HepG2 (cell line): ENCODE data around the gene PRTN3. TPM values are rescaled to one million over a fixed set of nuclear protein-coding genes. Genes with fewer than 3 reads are reported as not detected.

Experiments used
- AGO2 ChIP-seq: fragments of 200-400 bp; formaldehyde crosslinking; optimal IDR thresholded peaks from 2 replicates; pipeline ENCODE3; 2017; ENCODE audit warnings: mild to moderate bottlenecking, low read depth, low read length, moderate library complexity
- ARNTL ChIP-seq: sonication (generic); formaldehyde crosslinking; IDR thresholded peaks from 2 replicates; pipeline ENCODE4 v1.4.0; 2020; ENCODE audit warnings: mild to moderate bottlenecking, missing genetic modification reagents
- FOXJ3 ChIP-seq: sonication (generic); formaldehyde crosslinking; IDR thresholded peaks from 2 replicates; pipeline ENCODE4 v1.4.0; 2020; ENCODE audit warnings: missing genetic modification reagents, mild to moderate bottlenecking, borderline replicate concordance
- FOXK2 ChIP-seq: fragments of 450-650 bp; IDR thresholded peaks from 2 replicates; pipeline ENCODE4 v1.6.1; 2016
- GPN1 ChIP-seq: sonication (generic); formaldehyde crosslinking; IDR thresholded peaks from 2 replicates; pipeline ENCODE4 v1.5.1; 2020; ENCODE audit warnings: missing genetic modification reagents, borderline replicate concordance
- HMGA1 ChIP-seq: sonication (generic); formaldehyde crosslinking; conservative IDR thresholded peaks from 2 replicates; pipeline ENCODE4 v1.4.0; 2020; ENCODE audit warnings: missing genetic modification reagents
- HNRNPL ChIP-seq: fragments of 200-400 bp; formaldehyde crosslinking; IDR thresholded peaks from 2 replicates; pipeline ENCODE4 v1.6.1; 2017; ENCODE audit warnings: mild to moderate bottlenecking, low read depth, low read length
- NFE2L2 ChIP-seq: fragments of 150-350 bp; IDR thresholded peaks from 2 replicates; pipeline ENCODE4 v1.6.1; 2014; ENCODE audit warnings: low read length
- NR2F1 ChIP-seq, 2 experiments: fragments of 450-650 bp in 1 of 2; formaldehyde crosslinking in 1 of 2; IDR thresholded peaks; 2 replicates each; pipeline versions ENCODE4 v1.5.0 to v1.6.1; 2016 to 2020; ENCODE audit warnings: mild to moderate bottlenecking in 1 of 2, missing compliant biosample characterization in 1 of 2, missing genetic modification reagents in 1 of 2, moderate library complexity in 1 of 2
- NR3C1 ChIP-seq: sonication (generic); formaldehyde crosslinking; IDR thresholded peaks from 2 replicates; pipeline ENCODE4 v1.4.0; 2020; ENCODE audit warnings: missing genetic modification reagents
- PLRG1 ChIP-seq: fragments of 450-650 bp; conservative IDR thresholded peaks from 2 replicates; pipeline ENCODE4 v1.6.1; 2016
- SIN3A ChIP-seq: IDR thresholded peaks from 2 replicates; pipeline ENCODE4 v1.6.1; 2011; ENCODE audit warnings: low read depth, mild to moderate bottlenecking, control low read depth, low read length, borderline replicate concordance
- SOX6 ChIP-seq, 2 experiments: fragments of 450-650 bp in 1 of 2; sonication (generic) in 1 of 2; formaldehyde crosslinking in 1 of 2; IDR thresholded peaks; 2 replicates each; pipeline versions ENCODE4 v1.4.0 to v1.6.1; 2017 to 2020; ENCODE audit warnings: antibody characterized with exemption in 1 of 2, mild to moderate bottlenecking in 1 of 2, missing genetic modification reagents in 1 of 2
- ZC3H4 ChIP-seq: sonication (generic); formaldehyde crosslinking; IDR thresholded peaks from 2 replicates; pipeline ENCODE4 v1.4.0; 2020; ENCODE audit warnings: missing genetic modification reagents, borderline replicate concordance
- ZFYVE20 ChIP-seq: sonication (generic); formaldehyde crosslinking; IDR thresholded peaks from 2 replicates; pipeline ENCODE4 v1.8.0; 2023; ENCODE audit warnings: low read depth, mild to moderate bottlenecking, moderate library complexity, missing genetic modification reagents, borderline replicate concordance
- ZNF235 ChIP-seq: sonication (generic); formaldehyde crosslinking; IDR thresholded peaks from 2 replicates; pipeline ENCODE4 v1.8.1; 2023; ENCODE audit warnings: mild to moderate bottlenecking, missing genetic modification reagents, borderline replicate concordance
- ZNF24 ChIP-seq: fragments of 450-650 bp; IDR thresholded peaks from 2 replicates; pipeline ENCODE4 v1.6.1; 2017; ENCODE audit warnings: antibody characterized with exemption, mild to moderate bottlenecking
- ZNF292 ChIP-seq: sonication (generic); formaldehyde crosslinking; IDR thresholded peaks from 2 replicates; pipeline ENCODE4 v1.8.1; 2022; ENCODE audit warnings: mild to moderate bottlenecking, low read depth, missing genetic modification reagents, borderline replicate concordance
- ZNF337 ChIP-seq: sonication (generic); formaldehyde crosslinking; IDR thresholded peaks from 2 replicates; pipeline ENCODE4 v1.5.1; 2020; ENCODE audit warnings: missing genetic modification reagents, low read depth, mild to moderate bottlenecking, borderline replicate concordance
- ZNF775 ChIP-seq: sonication (generic); formaldehyde crosslinking; IDR thresholded peaks from 2 replicates; pipeline ENCODE4 v1.4.0; 2020; ENCODE audit warnings: missing genetic modification reagents, mild to moderate bottlenecking, moderate library complexity, borderline replicate concordance
- polyA plus RNA-seq, 8 experiments: library from polyadenylated mRNA; depleted of rRNA in 3 of 8; stranded (reverse) in 7 of 8; unstranded in 1 of 8; fragments of >200 nt; fragmentation: Illumina TruSeq in 4 of 8; extraction: Trizol in 4 of 8; gene quantifications; 2 replicates each; pipeline versions ENCODE4 v1.2.1 to v1.2.3, GENCODE V29; 2011 to 2016; ENCODE audit warnings: low read depth in 4 of 8, missing spikeins in 1 of 8, mixed read lengths in 1 of 8; ENCODE audit not compliant: insufficient read depth in 1 of 8
- total RNA-seq, 5 experiments: library from RNA; depleted of rRNA; stranded (reverse); fragments of >200 nt; fragmentation: Illumina TruSeq; extraction: Trizol; gene quantifications; 2 replicates each; pipeline ENCODE4 v1.2.3, GENCODE V29; 2016; ENCODE audit warnings: low read depth in 1 of 5
- TF ChIP-seq, protein P1 (sequence below): sonication (generic); formaldehyde crosslinking; IDR thresholded peaks from 2 replicates; pipeline ENCODE4 v1.4.0; 2020; ENCODE audit warnings: missing genetic modification reagents, mild to moderate bottlenecking, borderline replicate concordance
- TF ChIP-seq, protein P2 (sequence below): sonication (generic); formaldehyde crosslinking; conservative IDR thresholded peaks from 2 replicates; pipeline ENCODE4 v1.8.0; 2022; ENCODE audit warnings: mild to moderate bottlenecking, moderate library complexity, missing genetic modification reagents
- TF ChIP-seq, protein P3 (sequence below): sonication (generic); formaldehyde crosslinking; IDR thresholded peaks from 2 replicates; pipeline ENCODE4 v1.5.0; 2020; ENCODE audit warnings: mild to moderate bottlenecking, missing genetic modification reagents, borderline replicate concordance
- TF ChIP-seq, protein P4 (sequence below): sonication (generic); formaldehyde crosslinking; IDR thresholded peaks from 2 replicates; pipeline ENCODE4 v1.8.1; 2023; ENCODE audit warnings: mild to moderate bottlenecking, missing genetic modification reagents, borderline replicate concordance

Gene PRTN3
- total and polyA plus RNA-seq, 2 of the 13 experiments (the other 11 are each of a cell fraction or from before 2014, with no cell fraction given): not detected

GRCh38 chr19:814152-815078 is 26.4 kb upstream of the PRTN3 start (continued):
- no peak for TF ChIP-seq ZFYVE20 (CRISPR knock-in tag)
- TF ChIP-seq, protein P1, sequence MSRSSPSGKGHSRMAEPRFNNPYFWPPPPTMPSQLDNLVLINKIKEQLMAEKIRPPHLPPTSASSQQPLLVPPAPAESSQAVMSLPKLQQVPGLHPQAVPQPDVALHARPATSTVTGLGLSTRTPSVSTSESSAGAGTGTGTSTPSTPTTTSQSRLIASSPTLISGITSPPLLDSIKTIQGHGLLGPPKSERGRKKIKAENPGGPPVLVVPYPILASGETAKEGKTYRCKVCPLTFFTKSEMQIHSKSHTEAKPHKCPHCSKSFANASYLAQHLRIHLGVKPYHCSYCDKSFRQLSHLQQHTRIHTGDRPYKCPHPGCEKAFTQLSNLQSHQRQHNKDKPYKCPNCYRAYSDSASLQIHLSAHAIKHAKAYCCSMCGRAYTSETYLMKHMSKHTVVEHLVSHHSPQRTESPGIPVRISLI (CRISPR knock-in tag): no peak
- no peak for TF ChIP-seq NR3C1
- TF ChIP-seq ZNF292 (CRISPR knock-in tag): no peak
- 0 out of 2 replicates have a peak, but pooled peaks have one; percentile 48 for TF ChIP-seq HNRNPL
- no peak for TF ChIP-seq NR2F1 (CRISPR knock-in tag; IDR thresholded peaks at IDR 0.05)
- no peak for TF ChIP-seq FOXJ3 (CRISPR knock-in tag)
- no peak for TF ChIP-seq ZC3H4
- no peak for TF ChIP-seq FOXK2
- no peak for TF ChIP-seq SIN3A
- TF ChIP-seq, protein P2, sequence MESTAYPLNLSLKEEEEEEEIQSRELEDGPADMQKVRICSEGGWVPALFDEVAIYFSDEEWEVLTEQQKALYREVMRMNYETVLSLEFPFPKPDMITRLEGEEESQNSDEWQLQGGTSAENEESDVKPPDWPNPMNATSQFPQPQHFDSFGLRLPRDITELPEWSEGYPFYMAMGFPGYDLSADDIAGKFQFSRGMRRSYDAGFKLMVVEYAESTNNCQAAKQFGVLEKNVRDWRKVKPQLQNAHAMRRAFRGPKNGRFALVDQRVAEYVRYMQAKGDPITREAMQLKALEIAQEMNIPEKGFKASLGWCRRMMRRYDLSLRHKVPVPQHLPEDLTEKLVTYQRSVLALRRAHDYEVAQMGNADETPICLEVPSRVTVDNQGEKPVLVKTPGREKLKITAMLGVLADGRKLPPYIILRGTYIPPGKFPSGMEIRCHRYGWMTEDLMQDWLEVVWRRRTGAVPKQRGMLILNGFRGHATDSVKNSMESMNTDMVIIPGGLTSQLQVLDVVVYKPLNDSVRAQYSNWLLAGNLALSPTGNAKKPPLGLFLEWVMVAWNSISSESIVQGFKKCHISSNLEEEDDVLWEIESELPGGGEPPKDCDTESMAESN (CRISPR knock-in tag): no peak
- no peak for TF ChIP-seq HMGA1 (CRISPR knock-in tag)
- TF ChIP-seq ZNF24: no peak
- TF ChIP-seq, protein P3, sequence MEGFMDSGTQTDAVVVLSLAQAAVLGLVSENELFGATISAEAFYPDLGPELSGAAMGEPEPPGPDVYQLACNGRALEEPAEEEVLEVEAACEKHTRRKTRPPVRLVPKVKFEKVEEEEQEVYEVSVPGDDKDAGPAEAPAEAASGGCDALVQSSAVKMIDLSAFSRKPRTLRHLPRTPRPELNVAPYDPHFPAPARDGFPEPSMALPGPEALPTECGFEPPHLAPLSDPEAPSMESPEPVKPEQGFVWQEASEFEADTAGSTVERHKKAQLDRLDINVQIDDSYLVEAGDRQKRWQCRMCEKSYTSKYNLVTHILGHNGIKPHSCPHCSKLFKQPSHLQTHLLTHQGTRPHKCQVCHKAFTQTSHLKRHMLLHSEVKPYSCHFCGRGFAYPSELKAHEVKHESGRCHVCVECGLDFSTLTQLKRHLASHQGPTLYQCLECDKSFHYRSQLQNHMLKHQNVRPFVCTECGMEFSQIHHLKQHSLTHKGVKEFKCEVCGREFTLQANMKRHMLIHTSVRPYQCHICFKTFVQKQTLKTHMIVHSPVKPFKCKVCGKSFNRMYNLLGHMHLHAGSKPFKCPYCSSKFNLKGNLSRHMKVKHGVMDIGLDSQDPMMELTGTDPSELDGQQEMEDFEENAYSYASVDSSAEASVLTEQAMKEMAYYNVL (CRISPR knock-in tag): no peak
- no peak for TF ChIP-seq SOX6 (IDR thresholded peaks at IDR 0.05)
- no peak for TF ChIP-seq SOX6 (CRISPR knock-in tag; IDR thresholded peaks at IDR 0.05)
- TF ChIP-seq PLRG1: no peak
- no peak for TF ChIP-seq ZNF775
- no peak for TF ChIP-seq NFE2L2
- TF ChIP-seq, protein P4, sequence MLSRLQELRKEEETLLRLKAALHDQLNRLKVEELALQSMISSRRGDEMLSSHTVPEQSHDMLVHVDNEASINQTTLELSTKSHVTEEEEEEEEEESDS: no peak
- TF ChIP-seq AGO2: peak; percentile 96
- TF ChIP-seq ARNTL (CRISPR knock-in tag): no peak
- TF ChIP-seq ZNF337 (CRISPR knock-in tag): no peak
- TF ChIP-seq GPN1 (CRISPR knock-in tag): no peak
- no peak for TF ChIP-seq ZNF235 (CRISPR knock-in tag)
